Measurements from ENCODE around the gene GALNT8.
"Not testable (repeated sequence)": the region's sequence is repeated elsewhere in the genome, so short reads cannot be mapped to it uniquely, and the experiment has no call there.

The GALNT8 gene

GRCh38 chr12:4719821-4720636 is at the start of gene GALNT8:
Gene GALNT8 (plus strand): TSS chr12:4720400. CDS start chr12:4720678, 278 bp downstream.
- FAIRE-seq = peak; percentile 27
- no peak for DNase-seq (ENCODE audit: low spot score)

GRCh38 chr12:4679711-4680110 is 40.5 kb upstream of the GALNT8 start:
- FAIRE-seq (no peak), DNase-seq (ENCODE audit: low spot score) (no peak)

GRCh38 chr12:4681732-4682131 is 38.5 kb upstream of the GALNT8 start:
- DNase-seq (ENCODE audit: low spot score) (no peak), FAIRE-seq (no peak)

- FAIRE-seq = no peak
Observed at GRCh38 chr12:4685317-4685716, 34.9 kb upstream of the GALNT8 start.

GRCh38 chr12:4690760-4691159 is 29.4 kb upstream of the GALNT8 start:
- FAIRE-seq (no peak), DNase-seq (ENCODE audit: low spot score) (no peak)

More at GRCh38 chr12:4685317-4685716, 34.9 kb upstream of the GALNT8 start:
- DNase-seq (ENCODE audit: low spot score) = no peak

- no peak for DNase-seq (ENCODE audit: low spot score)
- FAIRE-seq = peak; percentile 56
Observed at GRCh38 chr12:4700621-4701026, 19.6 kb upstream of the GALNT8 start.

- DNase-seq (ENCODE audit: low spot score) (no peak), FAIRE-seq (peak; percentile 9)
Observed at GRCh38 chr12:4701395-4702190, 18.6 kb upstream of the GALNT8 start.

GRCh38 chr12:4703676-4704075 is 16.5 kb upstream of the GALNT8 start:
- DNase-seq (ENCODE audit: low spot score) = no peak
- FAIRE-seq = no peak

GRCh38 chr12:4705824-4706223 is 14.4 kb upstream of the GALNT8 start:
- FAIRE-seq (no peak), DNase-seq (ENCODE audit: low spot score) (no peak)

- DNase-seq (ENCODE audit: low spot score) (no peak), FAIRE-seq (no peak)
Observed at GRCh38 chr12:4707306-4707705, 12.9 kb upstream of the GALNT8 start.

GRCh38 chr12:4710113-4710512 is 10.1 kb upstream of the GALNT8 start:
- DNase-seq (ENCODE audit: low spot score) = no peak
- FAIRE-seq = no peak

GRCh38 chr12:4714879-4715278 is 5.3 kb upstream of the GALNT8 start:
- no peak for FAIRE-seq
- DNase-seq (ENCODE audit: low spot score) = no peak

GRCh38 chr12:4717806-4718205 is 2.4 kb upstream of the GALNT8 start:
- DNase-seq (ENCODE audit: low spot score) (no peak), FAIRE-seq (no peak)

GRCh38 chr12:4720637-4720995 is 416 bp downstream of the GALNT8 start:
- FAIRE-seq (no peak), DNase-seq (ENCODE audit: low spot score) (no peak)

- not testable (repeated sequence) for DNase-seq (ENCODE audit: low spot score); FAIRE-seq
Observed at GRCh38 chr12:4721587-4721986, 1.4 kb downstream of the GALNT8 start.

GRCh38 chr12:4723226-4723625 is 3.0 kb downstream of the GALNT8 start:
- FAIRE-seq = peak; percentile 91
- DNase-seq (ENCODE audit: low spot score) = no peak

GRCh38 chr12:4725057-4725456 is 4.9 kb downstream of the GALNT8 start:
- no peak for DNase-seq (ENCODE audit: low spot score)
- FAIRE-seq = no peak

- DNase-seq (ENCODE audit: low spot score) (no peak), FAIRE-seq (no peak)
Observed at GRCh38 chr12:4734625-4735340, 14.6 kb downstream of the GALNT8 start.

GRCh38 chr12:4736091-4736490 is 15.9 kb downstream of the GALNT8 start:
- FAIRE-seq = no peak
- no peak for DNase-seq (ENCODE audit: low spot score)

- DNase-seq (ENCODE audit: low spot score) (no peak), FAIRE-seq (no peak)
Observed at GRCh38 chr12:4738541-4738940, 18.3 kb downstream of the GALNT8 start.

GRCh38 chr12:4742416-4742970 is 22.3 kb downstream of the GALNT8 start:
- DNase-seq (ENCODE audit: low spot score) (no peak), FAIRE-seq (no peak)

GRCh38 chr12:4743046-4743445 is 22.8 kb downstream of the GALNT8 start:
- peak; percentile 44 for FAIRE-seq
- DNase-seq (ENCODE audit: low spot score) = no peak

All from urothelium cell line (cell line).